ENCODE results near the gene PRRC2B.

PRRC2B gene

GRCh38 chr9:131405428-131405827, 11.5 kb downstream of the PRRC2B start:
- DNase-seq (ENCODE audit: low spot score in 2 of 2) (peak in 1 of 2 donors; percentile 35), ATAC-seq (replicated peaks; ENCODE audit: extremely low read depth, poor library complexity, severe bottlenecking) (peak; percentile 30)
- Mint-ChIP-seq H3K4me1 (peaks cover 90% of the 10 kb centered on the region), H3K4me3 (peak overlapping the region; percentile 73), H3K9me3 (no peaks in the 10 kb centered on the region), H3K36me3 (ENCODE audit: insufficient read depth) (peaks cover 32% of the 10 kb centered on the region), H3K27ac (ENCODE audit: low read depth) (peak overlapping the region; percentile 91), H3K27me3 (no peaks in the 10 kb centered on the region)

GRCh38 chr9:131405858-131406537, 12.1 kb downstream of the PRRC2B start:
- peaks cover 88% of the 10 kb centered on the region for H3K4me1 Mint-ChIP-seq
- peak overlapping the region; percentile 91 for H3K27ac Mint-ChIP-seq (ENCODE audit: low read depth)
- H3K9me3 Mint-ChIP-seq = no peaks in the 10 kb centered on the region
- no peaks in the 10 kb centered on the region for H3K27me3 Mint-ChIP-seq
- DNase-seq (ENCODE audit: low spot score in 2 of 2) (no peak), ATAC-seq (replicated peaks; ENCODE audit: extremely low read depth, poor library complexity, severe bottlenecking) (no peak)
- peak overlapping the region; percentile 73 for H3K4me3 Mint-ChIP-seq
- H3K36me3 Mint-ChIP-seq (ENCODE audit: insufficient read depth) = peaks cover 31% of the 10 kb centered on the region

- Mint-ChIP-seq H3K4me3 (peak overlapping the region; percentile 73), H3K27me3 (no peaks in the 10 kb centered on the region), H3K4me1 (peaks cover 88% of the 10 kb centered on the region), H3K27ac (ENCODE audit: low read depth) (peak overlapping the region; percentile 91), H3K36me3 (ENCODE audit: insufficient read depth) (peaks cover 26% of the 10 kb centered on the region), H3K9me3 (no peaks in the 10 kb centered on the region)
- peak; percentile 65 for ATAC-seq (replicated peaks; ENCODE audit: extremely low read depth, poor library complexity, severe bottlenecking)
- peak in 1 of 2 donors; percentile 30 for DNase-seq (ENCODE audit: low spot score in 2 of 2)
Measured at GRCh38 chr9:131406563-131407436, 12.9 kb downstream of the PRRC2B start.

- Mint-ChIP-seq H3K27ac (ENCODE audit: low read depth) (peak overlapping the region; percentile 91), H3K36me3 (ENCODE audit: insufficient read depth) (peaks cover 23% of the 10 kb centered on the region), H3K9me3 (no peaks in the 10 kb centered on the region), H3K27me3 (no peaks in the 10 kb centered on the region), H3K4me1 (peaks cover 87% of the 10 kb centered on the region), H3K4me3 (peak overlapping the region; percentile 73)
- ATAC-seq (replicated peaks; ENCODE audit: extremely low read depth, poor library complexity, severe bottlenecking) = peak; percentile 84
- DNase-seq (ENCODE audit: low spot score in 2 of 2) = peak; percentile 31 to 70
Measured at GRCh38 chr9:131407717-131408195, 13.9 kb downstream of the PRRC2B start.

GRCh38 chr9:131409458-131409992, 15.6 kb downstream of the PRRC2B start:
- H3K27ac Mint-ChIP-seq (ENCODE audit: low read depth) = peak overlapping the region; percentile 91
- no peaks in the 10 kb centered on the region for H3K9me3 Mint-ChIP-seq
- H3K36me3 Mint-ChIP-seq (ENCODE audit: insufficient read depth) = peaks cover 19% of the 10 kb centered on the region
- ATAC-seq (replicated peaks; ENCODE audit: extremely low read depth, poor library complexity, severe bottlenecking) (no peak), DNase-seq (ENCODE audit: low spot score in 2 of 2) (no peak)
- peaks cover 84% of the 10 kb centered on the region for H3K4me1 Mint-ChIP-seq
- H3K4me3 Mint-ChIP-seq = peak overlapping the region; percentile 84
- H3K27me3 Mint-ChIP-seq = no peaks in the 10 kb centered on the region

GRCh38 chr9:131410044-131410491, 16.2 kb downstream of the PRRC2B start:
- DNase-seq (ENCODE audit: low spot score in 2 of 2) (peak in 1 of 2 donors; percentile 31), ATAC-seq (replicated peaks; ENCODE audit: extremely low read depth, poor library complexity, severe bottlenecking) (no peak)
- H3K27ac Mint-ChIP-seq (ENCODE audit: low read depth) = peak overlapping the region; percentile 91
- H3K9me3 Mint-ChIP-seq = no peaks in the 10 kb centered on the region
- H3K4me1 Mint-ChIP-seq = peaks cover 84% of the 10 kb centered on the region
- H3K4me3 Mint-ChIP-seq = peak overlapping the region; percentile 84
- H3K36me3 Mint-ChIP-seq (ENCODE audit: insufficient read depth) = peaks cover 20% of the 10 kb centered on the region
- no peaks in the 10 kb centered on the region for H3K27me3 Mint-ChIP-seq

GRCh38 chr9:131411719-131412681, 18.1 kb downstream of the PRRC2B start:
- ATAC-seq (replicated peaks; ENCODE audit: extremely low read depth, poor library complexity, severe bottlenecking) (no peak), DNase-seq (ENCODE audit: low spot score in 2 of 2) (no peak)
- Mint-ChIP-seq H3K36me3 (ENCODE audit: insufficient read depth) (peaks cover 18% of the 10 kb centered on the region), H3K9me3 (no peaks in the 10 kb centered on the region), H3K4me1 (peaks cover 80% of the 10 kb centered on the region), H3K27ac (ENCODE audit: low read depth) (peak overlapping the region; percentile 52), H3K4me3 (peak overlapping the region; percentile 31), H3K27me3 (no peaks in the 10 kb centered on the region)

GRCh38 chr9:131416509-131416908, 22.6 kb downstream of the PRRC2B start:
- no peak for ATAC-seq (replicated peaks; ENCODE audit: extremely low read depth, poor library complexity, severe bottlenecking)
- no peak for DNase-seq (ENCODE audit: low spot score in 2 of 2)
- no peaks in the 10 kb centered on the region for H3K9me3 Mint-ChIP-seq
- peaks cover 24% of the 10 kb centered on the region for H3K36me3 Mint-ChIP-seq (ENCODE audit: insufficient read depth)
- H3K4me3 Mint-ChIP-seq = peak overlapping the region; percentile 63
- peak overlapping the region; percentile 95 for H3K27ac Mint-ChIP-seq (ENCODE audit: low read depth)
- H3K4me1 Mint-ChIP-seq = peaks cover 83% of the 10 kb centered on the region
- H3K27me3 Mint-ChIP-seq = no peaks in the 10 kb centered on the region

- Mint-ChIP-seq H3K9me3 (no peaks in the 10 kb centered on the region), H3K4me1 (peaks cover 81% of the 10 kb centered on the region), H3K4me3 (peak overlapping the region; percentile 63), H3K27ac (ENCODE audit: low read depth) (peak overlapping the region; percentile 95), H3K36me3 (ENCODE audit: insufficient read depth) (peaks cover 24% of the 10 kb centered on the region), H3K27me3 (no peaks in the 10 kb centered on the region)
- DNase-seq (ENCODE audit: low spot score in 2 of 2) = no peak
- ATAC-seq (replicated peaks; ENCODE audit: extremely low read depth, poor library complexity, severe bottlenecking) = no peak
Measured at GRCh38 chr9:131417264-131418142, 23.6 kb downstream of the PRRC2B start.

GRCh38 chr9:131418143-131419025, 24.5 kb downstream of the PRRC2B start:
- peaks cover 89% of the 10 kb centered on the region for H3K4me1 Mint-ChIP-seq
- peak overlapping the region; percentile 95 for H3K27ac Mint-ChIP-seq (ENCODE audit: low read depth)
- H3K36me3 Mint-ChIP-seq (ENCODE audit: insufficient read depth) = peaks cover 29% of the 10 kb centered on the region
- H3K4me3 Mint-ChIP-seq = peak overlapping the region; percentile 63
- H3K9me3 Mint-ChIP-seq = no peaks in the 10 kb centered on the region
- ATAC-seq (replicated peaks; ENCODE audit: extremely low read depth, poor library complexity, severe bottlenecking) = no peak
- no peak for DNase-seq (ENCODE audit: low spot score in 2 of 2)
- H3K27me3 Mint-ChIP-seq = no peaks in the 10 kb centered on the region
